ENCODE results near the gene ALG10B. TPM values are rescaled to one million over a fixed set of nuclear protein-coding genes. Genes with fewer than 3 reads are reported as not detected.

Gene ALG10B
- total and polyA plus RNA-seq, 2 of the 8 experiments (the other 6 are each of a cell fraction or from before 2014, with no cell fraction given), result 3.2 to 5.4 TPM

- no peak overlapping the region for H2BK120ac ChIP-seq (replicated peaks; ENCODE audit: low read depth, low read length)
- no peak for FAIRE-seq
- H3K18ac ChIP-seq (ENCODE audit: extremely low read depth, low read length), result no peak overlapping the region
- H4K20me1 ChIP-seq (replicated peaks in 1 of 2; ENCODE audit: control insufficient read depth in 1 of 2, insufficient read depth in 2 of 2, low read length in 2 of 2), result no peaks in the 10 kb centered on the region
- H2BK12ac ChIP-seq (ENCODE audit: low read depth, low read length), result no peak overlapping the region
- no peaks in the 10 kb centered on the region for H3K79me1 ChIP-seq (ENCODE audit: low read depth, low read length)
- no peak overlapping the region for H2BK15ac ChIP-seq (ENCODE audit: low read length)
- no peak overlapping the region for H2BK5ac ChIP-seq (ENCODE audit: low read depth, low read length)
- no peak for DNase-seq (ENCODE audit: low read depth in 1 of 2, low spot score in 2 of 2)
- H3K79me2 ChIP-seq (ENCODE audit: control insufficient read depth in 1 of 2, insufficient read depth in 2 of 2, low read length in 2 of 2), result no peaks in the 10 kb centered on the region
- H3K9me3 ChIP-seq (ENCODE audit: insufficient read depth in 2 of 2, low read depth in 1 of 2, low read length in 1 of 2), result peaks cover 8 to 16% of the 10 kb centered on the region in 2 experiments; a peak in 2 of 4 replicates
- no peak overlapping the region for H2AK5ac ChIP-seq (ENCODE audit: low read depth, low read length)
- ChIA-PET POLR2A (ENCODE audit: partially characterized antibody) (no interaction called here), CTCF (ENCODE audit: partially characterized antibody) (interaction anchor here (0.7 kb wide), 1 partner anchor 761 kb away, joined by 4 read pairs; no protein-coding TSS in a partner anchor)
- H3K4me3 ChIP-seq (ENCODE audit: extremely low read depth in 1 of 4, insufficient read depth in 2 of 4, low read depth in 3 of 4, low read length in 4 of 4), result no peak overlapping the region
- H3K27me3 ChIP-seq (replicated peaks in 1 of 4; ENCODE audit: control insufficient read depth in 3 of 4, extremely low read depth in 1 of 4, insufficient read depth in 3 of 4, low read length in 3 of 4), result no peaks in the 10 kb centered on the region
- 90% methylated on average over 3 of the region's 3 CpGs; no CpG with 5 or more reads in 1 of the 2 experiments for WGBS, 2 experiments (ENCODE audit: extremely low coverage in 1 of 2, insufficient coverage in 1 of 2, insufficient read length in 1 of 2, insufficient replicate concordance in 2 of 2, low coverage in 1 of 2, low lambda C conversion rate in 2 of 2, missing lambda C conversion rate in 1 of 2)
- H4K91ac ChIP-seq (replicated peaks; ENCODE audit: insufficient read length, low read length), result no peak overlapping the region
- H3K14ac ChIP-seq (ENCODE audit: insufficient read length), result no peak overlapping the region
- no peak overlapping the region for H3K4ac ChIP-seq (replicated peaks; ENCODE audit: insufficient read length, low read depth, low read length)
- H3K23me2 ChIP-seq (ENCODE audit: low read depth, low read length), result no peaks in the 10 kb centered on the region
- H3K4me2 ChIP-seq (ENCODE audit: insufficient read depth in 1 of 2, low read depth in 2 of 2, low read length in 2 of 2), result no peak overlapping the region
- no peak overlapping the region for H2AFZ ChIP-seq (ENCODE audit: low read length)
- H2BK20ac ChIP-seq (ENCODE audit: low read length), result no peak overlapping the region
- no peak overlapping the region for H3K9ac ChIP-seq (replicated peaks in 1 of 4; ENCODE audit: extremely low read depth in 1 of 4, low read depth in 3 of 4, low read length in 3 of 4)
- no peak overlapping the region for H3K56ac ChIP-seq (replicated peaks; ENCODE audit: insufficient read length, low read depth, low read length)
- H4K5ac ChIP-seq (ENCODE audit: insufficient read length, low read depth, low read length), result no peak overlapping the region
- no peaks in the 10 kb centered on the region for H3K4me1 ChIP-seq (replicated peaks in 1 of 4; ENCODE audit: control insufficient read depth in 3 of 4, insufficient read depth in 4 of 4, low read length in 3 of 4)
- no peak overlapping the region for H3K23ac ChIP-seq (ENCODE audit: insufficient read length)
- H3K27ac ChIP-seq (ENCODE audit: low read depth, low read length), result no peak overlapping the region
- no peak overlapping the region for H4K8ac ChIP-seq (ENCODE audit: extremely low read depth, insufficient read depth, low read length)
- H3K36me3 ChIP-seq (ENCODE audit: control insufficient read depth in 2 of 4, insufficient read depth in 4 of 4, low read length in 3 of 4), result no peaks in the 10 kb centered on the region
- no peak for TF ChIP-seq KDM5A (IDR thresholded peaks at IDR 0.05; ENCODE audit: low read length)
- no peak for TF ChIP-seq JUN (IDR thresholded peaks at IDR 0.05; ENCODE audit: low read depth, low read length)
- no peak for TF ChIP-seq CHD1 (IDR thresholded peaks at IDR 0.05; ENCODE audit: low read depth, low read length)
- TF ChIP-seq SP1 (IDR thresholded peaks at IDR 0.05; ENCODE audit: low read depth, low read length), result no peak
- no peak for TF ChIP-seq JUND (IDR thresholded peaks at IDR 0.05; ENCODE audit: low read length)
- no peak for TF ChIP-seq CHD2 (IDR thresholded peaks at IDR 0.05; ENCODE audit: low read length)
- TF ChIP-seq USF2 (IDR thresholded peaks at IDR 0.05; ENCODE audit: low read length), result no peak
- no peak for TF ChIP-seq BRCA1 (IDR thresholded peaks at IDR 0.05; ENCODE audit: low read depth, low read length)
- no peak for TF ChIP-seq SRF (IDR thresholded peaks at IDR 0.05; ENCODE audit: low read depth, low read length)
- TF ChIP-seq SIRT6 (IDR thresholded peaks at IDR 0.05; ENCODE audit: low read length), result no peak
- TF ChIP-seq RXRA (IDR thresholded peaks at IDR 0.05; ENCODE audit: insufficient read depth, low read depth, low read length), result no peak
- no peak for TF ChIP-seq PHF8 (conservative IDR thresholded peaks at IDR 0.05; ENCODE audit: low read depth, low read length)
- TF ChIP-seq HDAC6 (IDR thresholded peaks at IDR 0.05; ENCODE audit: low read depth, low read length), result no peak
- TF ChIP-seq RFX5 (IDR thresholded peaks at IDR 0.05; ENCODE audit: borderline replicate concordance, low read depth, low read length), result no peak
- TF ChIP-seq SAP30 (IDR thresholded peaks at IDR 0.05; ENCODE audit: insufficient read depth, insufficient replicate concordance, low read length), result no peak
These were observed 25.9 kb downstream of the ALG10B start for GRCh38 chr12:38342444-38342843.
